Endothelial cell of umbilical vein (primary cell): ENCODE results near the gene LDHAL6B. TPM values are rescaled to one million over a fixed set of nuclear protein-coding genes. Genes with fewer than 3 reads are reported as not detected.

Experiments used
- BruUV-seq: library from RNA; stranded (reverse); fragments of 400-500 nt; replicated peaks from 2 replicates; lab custom pipeline; 2021; lab: Mats Ljungman, UMichigan
- CTCF ChIA-PET: fragments of 300-600, 350-600 bp; sonication (Branson Sonifier 250); formaldehyde crosslinking; loops from one replicate; lab custom pipeline; 2021; ENCODE audit warnings: antibody characterized with exemption, inconsistent platforms; lab: Charles Lee
- POLR2A ChIA-PET: fragments of 300-600, 350-600 bp; sonication (Branson Sonifier 250); formaldehyde crosslinking; loops from one replicate; lab custom pipeline; 2021; ENCODE audit warnings: antibody characterized with exemption, inconsistent platforms; lab: Charles Lee
- DNase-seq: peaks from one replicate; pipeline ENCODE4 v3.0.0-alpha.2; 2011; ENCODE audit warnings: low read depth, low spot score
- FAIRE-seq: peaks from 2 replicates; lab custom pipeline; 2011; peaks lifted over from hg19 to GRCh38; lab: Jason Lieb, UNC
- H2AFZ ChIP-seq: 2 replicates; pipeline ENCODE4 v1.6.0; 2012; ENCODE audit warnings: low read depth, low read length, control low read depth, inconsistent platforms
- H3K27ac ChIP-seq: 2 replicates; pipeline ENCODE4 v1.5.1; 2011; ENCODE audit warnings: low read depth, mild to moderate bottlenecking, control low read depth, low read length, moderate library complexity; ENCODE audit not compliant: insufficient read depth
- H3K27me3 ChIP-seq, 2 experiments: 2 replicates each; pipeline versions ENCODE4 v1.6.0 to v1.6.1; 2011; ENCODE audit warnings: low read length in 2 of 2, mixed read lengths in 1 of 2; ENCODE audit not compliant: control insufficient read depth in 2 of 2, insufficient read depth in 2 of 2
- H3K36me3 ChIP-seq, 2 experiments: 2 replicates in 1 of 2; 3 replicates in 1 of 2; pipeline ENCODE4 v1.5.1; 2011; ENCODE audit warnings: low read length in 2 of 2, mild to moderate bottlenecking in 1 of 2, moderate library complexity in 1 of 2; ENCODE audit not compliant: control insufficient read depth in 2 of 2, insufficient read depth in 2 of 2; ENCODE audit errors: extremely low read depth in 1 of 2
- H3K4me1 ChIP-seq: 3 replicates; pipeline ENCODE4 v1.5.1; 2011; ENCODE audit warnings: mild to moderate bottlenecking, low read length; ENCODE audit not compliant: control insufficient read depth, insufficient read depth; ENCODE audit errors: extremely low read depth
- H3K4me2 ChIP-seq: 2 replicates; pipeline ENCODE4 v1.6.1; 2011; ENCODE audit warnings: low read length, control low read depth, mixed read lengths; ENCODE audit not compliant: insufficient read depth
- H3K4me3 ChIP-seq, 3 experiments: fragments of 200-600 bp in 1 of 3; sonication (generic), shearing (Covaris generic) in 1 of 3; replicated peaks in 1 of 3; 2 replicates each; pipeline ENCODE4 v1.5.1; 2011 to 2016; ENCODE audit warnings: control low read depth in 3 of 3, low read length in 3 of 3, mild to moderate bottlenecking in 2 of 3, inconsistent platforms in 1 of 3, low read depth in 1 of 3, moderate library complexity in 1 of 3; ENCODE audit not compliant: insufficient read depth in 1 of 3
- H3K79me2 ChIP-seq: 2 replicates; pipeline ENCODE4 v1.6.0; 2012; ENCODE audit warnings: low read length, inconsistent platforms; ENCODE audit not compliant: control insufficient read depth, insufficient read depth
- H3K9ac ChIP-seq: replicated peaks from 2 replicates; pipeline ENCODE3; 2011; ENCODE audit warnings: low read length, control low read depth; ENCODE audit not compliant: insufficient read depth; ENCODE audit errors: extremely low read depth
- H3K9me1 ChIP-seq: replicated peaks from 3 replicates; pipeline ENCODE4 v1.6.0; 2011; ENCODE audit warnings: mild to moderate bottlenecking, low read length; ENCODE audit not compliant: control insufficient read depth, insufficient read depth; ENCODE audit errors: extremely low read depth
- H3K9me3 ChIP-seq: replicated peaks from 2 replicates; pipeline ENCODE4 v1.5.1; 2012; ENCODE audit warnings: low read length, inconsistent platforms; ENCODE audit not compliant: control insufficient read depth, insufficient read depth
- H4K20me1 ChIP-seq: replicated peaks from 2 replicates; pipeline ENCODE3; 2011; ENCODE audit warnings: mild to moderate bottlenecking, low read length; ENCODE audit not compliant: control insufficient read depth, insufficient read depth; ENCODE audit errors: extremely low read depth
- CTCF ChIP-seq, 2 donors: IDR thresholded peaks; 1 replicate in 1 of 2; 2 replicates in 1 of 2; pipeline ENCODE4 v1.5.1; 2011; ENCODE audit warnings: low read length in 2 of 2, mild to moderate bottlenecking in 2 of 2, moderate library complexity in 2 of 2, control low read depth in 1 of 2, inconsistent platforms in 1 of 2, low read depth in 1 of 2; ENCODE audit not compliant: insufficient read depth in 1 of 2; ENCODE audit errors: extremely low read depth in 1 of 2
- EZH2 ChIP-seq: IDR thresholded peaks from 2 replicates; pipeline ENCODE4 v1.6.1; 2012; ENCODE audit warnings: borderline replicate concordance, low read depth, mild to moderate bottlenecking, moderate library complexity, low read length, inconsistent platforms; ENCODE audit not compliant: severe bottlenecking
- FOS ChIP-seq: IDR thresholded peaks from 2 replicates; pipeline ENCODE4 v1.6.1; 2011; ENCODE audit warnings: mild to moderate bottlenecking, low read length, moderate library complexity, borderline replicate concordance; ENCODE audit not compliant: insufficient read depth
- GATA2 ChIP-seq: IDR thresholded peaks from 2 replicates; pipeline ENCODE4 v1.7.0; 2011; ENCODE audit warnings: low read depth, mild to moderate bottlenecking, moderate library complexity, mixed read lengths, low read length; ENCODE audit not compliant: insufficient read length, insufficient read depth
- JUN ChIP-seq: IDR thresholded peaks from 2 replicates; pipeline ENCODE4 v1.6.1; 2011; ENCODE audit warnings: borderline replicate concordance, low read depth; ENCODE audit not compliant: insufficient read length, insufficient read depth
- MAX ChIP-seq: IDR thresholded peaks from 2 replicates; pipeline ENCODE4 v1.6.1; 2011; ENCODE audit not compliant: insufficient read depth, insufficient read length
- MYC ChIP-seq: IDR thresholded peaks from one replicate; pipeline ENCODE4 v1.6.1; 2011; ENCODE audit warnings: mild to moderate bottlenecking, low read depth, low read length
- POLR2A ChIP-seq: IDR thresholded peaks from 2 replicates; pipeline ENCODE4 v1.6.1; 2012; ENCODE audit warnings: low read depth, mild to moderate bottlenecking, control low read depth, low read length
- POLR2AphosphoS5 ChIP-seq: IDR thresholded peaks from 2 replicates; pipeline ENCODE4 v1.6.1; 2012; ENCODE audit warnings: low read depth, mild to moderate bottlenecking, control low read depth, low read length, moderate library complexity; ENCODE audit not compliant: insufficient read depth
- dilution Hi-C: fragments of 300-500 bp; cut with MboI; formaldehyde crosslinking; loops from one replicate; pipeline ENCODE4 v1.15.0; 2019; ENCODE audit warnings: low sequenced_read_pairs; ENCODE audit not compliant: extremely low pct_ligation_motif_present
- intact Hi-C: fragments of 100-400 bp; cut with micrococcal nuclease; formaldehyde crosslinking; loops from one replicate; pipeline ENCODE4 v1.10.0; 2022
- polyA plus RNA-seq, 4 experiments: library from polyadenylated mRNA; depleted of rRNA in 3 of 4; stranded (reverse) in 3 of 4; unstranded in 1 of 4; fragments of >200 nt; gene quantifications; 2 replicates each; pipeline versions ENCODE4 v1.2.1 to v1.2.3, GENCODE V29; 2011 to 2012; ENCODE audit warnings: missing spikeins in 1 of 4
- total RNA-seq: library from RNA; stranded (reverse); gene quantifications from 2 replicates; pipeline ENCODE4 v1.2.3, GENCODE V29; 2021

LDHAL6B gene
- total and polyA plus RNA-seq, 2 donors (not counting 3 experiments of a cell fraction or from before 2014, with no cell fraction given), result not detected

- H3K79me2 ChIP-seq, result no peaks in the 10 kb centered on the region
- H3K36me3 ChIP-seq, result peaks cover 7 to 10% of the 10 kb centered on the region in 2 experiments
- no peak overlapping the region for H3K27ac ChIP-seq
- no peak overlapping the region for H2AFZ ChIP-seq
- no peaks in the 10 kb centered on the region for H3K9me1 ChIP-seq
- TF ChIP-seq MAX (no peak), POLR2AphosphoS5 (no peak), POLR2A (no peak), FOS (no peak), GATA2 (no peak), EZH2 (no peak), MYC (no peak), CTCF (IDR thresholded peaks at IDR 0.05; ENCODE audit: extremely low read depth in 1 of 2, insufficient read depth in 1 of 2, low read depth in 1 of 2, low read length in 2 of 2) (no peak), JUN (no peak)
- no peak overlapping the region for H3K9ac ChIP-seq
- dilution Hi-C loops, result no loop called here
- intact Hi-C loops, result no loop called here
- no peak overlapping the region for H3K4me3 ChIP-seq
- no TSS peak for BruUV-seq
- no peak overlapping the region for H3K4me2 ChIP-seq
- peaks cover 2% of the 10 kb centered on the region for H3K9me3 ChIP-seq
- CTCF ChIA-PET, result no interaction called here
- no peak for FAIRE-seq
- POLR2A ChIA-PET, result no interaction called here
- no peak for DNase-seq
- no peaks in the 10 kb centered on the region for H4K20me1 ChIP-seq
- peaks cover 7% of the 10 kb centered on the region for H3K4me1 ChIP-seq
- H3K27me3 ChIP-seq, result no peaks in the 10 kb centered on the region
Observed at GRCh38 chr15:59186501-59186900, 20.1 kb upstream of the LDHAL6B start.
